ENCODE measurements around the gene LRCH3.
"Not testable (repeated sequence)": the region's sequence is repeated elsewhere in the genome, so short reads cannot be mapped to it uniquely, and the experiment has no call there.

DNA sequence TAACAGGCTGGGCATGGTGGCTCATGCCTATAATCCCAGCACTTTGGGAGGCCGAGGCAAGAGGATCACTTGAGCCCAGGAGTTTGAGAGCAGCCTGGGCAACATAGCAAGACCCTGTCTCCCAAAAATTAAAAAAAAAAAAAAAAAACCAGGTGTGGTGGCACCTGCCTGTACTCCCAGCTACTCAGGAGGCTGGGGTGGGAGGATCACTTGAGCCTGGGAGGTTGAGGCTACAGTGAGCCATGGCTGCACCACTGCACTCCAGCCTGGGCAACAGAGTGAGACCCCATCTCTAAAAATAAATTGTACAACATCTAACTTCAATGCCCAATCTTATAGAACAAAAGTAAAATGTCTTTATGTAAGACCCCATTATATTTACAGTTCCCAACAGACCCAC lies 95.0 kb downstream of the LRCH3 start:
- TF ChIP-seq TCF7L2 (IDR thresholded peaks at IDR 0.05; ENCODE audit: borderline replicate concordance, low read depth, low read length); ZNF558 (tag by site-specific recombination; IDR thresholded peaks at IDR 0.05); ZNF292 (tag by site-specific recombination; IDR thresholded peaks at IDR 0.05; ENCODE audit: borderline replicate concordance, low read depth); ZNF76 (tag by site-specific recombination; IDR thresholded peaks at IDR 0.05; ENCODE audit: borderline replicate concordance, low read depth); SP2 (tag by site-specific recombination; IDR thresholded peaks at IDR 0.05); ZNF514 (tag by site-specific recombination; IDR thresholded peaks at IDR 0.05); ZNF626 (tag by site-specific recombination; IDR thresholded peaks at IDR 0.05): not testable (repeated sequence)
- TF ChIP-seq, protein P1, sequence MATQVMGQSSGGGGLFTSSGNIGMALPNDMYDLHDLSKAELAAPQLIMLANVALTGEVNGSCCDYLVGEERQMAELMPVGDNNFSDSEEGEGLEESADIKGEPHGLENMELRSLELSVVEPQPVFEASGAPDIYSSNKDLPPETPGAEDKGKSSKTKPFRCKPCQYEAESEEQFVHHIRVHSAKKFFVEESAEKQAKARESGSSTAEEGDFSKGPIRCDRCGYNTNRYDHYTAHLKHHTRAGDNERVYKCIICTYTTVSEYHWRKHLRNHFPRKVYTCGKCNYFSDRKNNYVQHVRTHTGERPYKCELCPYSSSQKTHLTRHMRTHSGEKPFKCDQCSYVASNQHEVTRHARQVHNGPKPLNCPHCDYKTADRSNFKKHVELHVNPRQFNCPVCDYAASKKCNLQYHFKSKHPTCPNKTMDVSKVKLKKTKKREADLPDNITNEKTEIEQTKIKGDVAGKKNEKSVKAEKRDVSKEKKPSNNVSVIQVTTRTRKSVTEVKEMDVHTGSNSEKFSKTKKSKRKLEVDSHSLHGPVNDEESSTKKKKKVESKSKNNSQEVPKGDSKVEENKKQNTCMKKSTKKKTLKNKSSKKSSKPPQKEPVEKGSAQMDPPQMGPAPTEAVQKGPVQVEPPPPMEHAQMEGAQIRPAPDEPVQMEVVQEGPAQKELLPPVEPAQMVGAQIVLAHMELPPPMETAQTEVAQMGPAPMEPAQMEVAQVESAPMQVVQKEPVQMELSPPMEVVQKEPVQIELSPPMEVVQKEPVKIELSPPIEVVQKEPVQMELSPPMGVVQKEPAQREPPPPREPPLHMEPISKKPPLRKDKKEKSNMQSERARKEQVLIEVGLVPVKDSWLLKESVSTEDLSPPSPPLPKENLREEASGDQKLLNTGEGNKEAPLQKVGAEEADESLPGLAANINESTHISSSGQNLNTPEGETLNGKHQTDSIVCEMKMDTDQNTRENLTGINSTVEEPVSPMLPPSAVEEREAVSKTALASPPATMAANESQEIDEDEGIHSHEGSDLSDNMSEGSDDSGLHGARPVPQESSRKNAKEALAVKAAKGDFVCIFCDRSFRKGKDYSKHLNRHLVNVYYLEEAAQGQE (tag by site-specific recombination; IDR thresholded peaks at IDR 0.05), result not testable (repeated sequence)
- TF ChIP-seq, protein P2, sequence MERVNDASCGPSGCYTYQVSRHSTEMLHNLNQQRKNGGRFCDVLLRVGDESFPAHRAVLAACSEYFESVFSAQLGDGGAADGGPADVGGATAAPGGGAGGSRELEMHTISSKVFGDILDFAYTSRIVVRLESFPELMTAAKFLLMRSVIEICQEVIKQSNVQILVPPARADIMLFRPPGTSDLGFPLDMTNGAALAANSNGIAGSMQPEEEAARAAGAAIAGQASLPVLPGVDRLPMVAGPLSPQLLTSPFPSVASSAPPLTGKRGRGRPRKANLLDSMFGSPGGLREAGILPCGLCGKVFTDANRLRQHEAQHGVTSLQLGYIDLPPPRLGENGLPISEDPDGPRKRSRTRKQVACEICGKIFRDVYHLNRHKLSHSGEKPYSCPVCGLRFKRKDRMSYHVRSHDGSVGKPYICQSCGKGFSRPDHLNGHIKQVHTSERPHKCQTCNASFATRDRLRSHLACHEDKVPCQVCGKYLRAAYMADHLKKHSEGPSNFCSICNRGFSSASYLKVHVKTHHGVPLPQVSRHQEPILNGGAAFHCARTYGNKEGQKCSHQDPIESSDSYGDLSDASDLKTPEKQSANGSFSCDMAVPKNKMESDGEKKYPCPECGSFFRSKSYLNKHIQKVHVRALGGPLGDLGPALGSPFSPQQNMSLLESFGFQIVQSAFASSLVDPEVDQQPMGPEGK (tag by site-specific recombination; IDR thresholded peaks at IDR 0.05), result not testable (repeated sequence)
- TF ChIP-seq, protein P3, sequence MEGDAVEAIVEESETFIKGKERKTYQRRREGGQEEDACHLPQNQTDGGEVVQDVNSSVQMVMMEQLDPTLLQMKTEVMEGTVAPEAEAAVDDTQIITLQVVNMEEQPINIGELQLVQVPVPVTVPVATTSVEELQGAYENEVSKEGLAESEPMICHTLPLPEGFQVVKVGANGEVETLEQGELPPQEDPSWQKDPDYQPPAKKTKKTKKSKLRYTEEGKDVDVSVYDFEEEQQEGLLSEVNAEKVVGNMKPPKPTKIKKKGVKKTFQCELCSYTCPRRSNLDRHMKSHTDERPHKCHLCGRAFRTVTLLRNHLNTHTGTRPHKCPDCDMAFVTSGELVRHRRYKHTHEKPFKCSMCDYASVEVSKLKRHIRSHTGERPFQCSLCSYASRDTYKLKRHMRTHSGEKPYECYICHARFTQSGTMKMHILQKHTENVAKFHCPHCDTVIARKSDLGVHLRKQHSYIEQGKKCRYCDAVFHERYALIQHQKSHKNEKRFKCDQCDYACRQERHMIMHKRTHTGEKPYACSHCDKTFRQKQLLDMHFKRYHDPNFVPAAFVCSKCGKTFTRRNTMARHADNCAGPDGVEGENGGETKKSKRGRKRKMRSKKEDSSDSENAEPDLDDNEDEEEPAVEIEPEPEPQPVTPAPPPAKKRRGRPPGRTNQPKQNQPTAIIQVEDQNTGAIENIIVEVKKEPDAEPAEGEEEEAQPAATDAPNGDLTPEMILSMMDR (tag by site-specific recombination; IDR thresholded peaks at IDR 0.05), result not testable (repeated sequence)
- TF ChIP-seq, protein P4, sequence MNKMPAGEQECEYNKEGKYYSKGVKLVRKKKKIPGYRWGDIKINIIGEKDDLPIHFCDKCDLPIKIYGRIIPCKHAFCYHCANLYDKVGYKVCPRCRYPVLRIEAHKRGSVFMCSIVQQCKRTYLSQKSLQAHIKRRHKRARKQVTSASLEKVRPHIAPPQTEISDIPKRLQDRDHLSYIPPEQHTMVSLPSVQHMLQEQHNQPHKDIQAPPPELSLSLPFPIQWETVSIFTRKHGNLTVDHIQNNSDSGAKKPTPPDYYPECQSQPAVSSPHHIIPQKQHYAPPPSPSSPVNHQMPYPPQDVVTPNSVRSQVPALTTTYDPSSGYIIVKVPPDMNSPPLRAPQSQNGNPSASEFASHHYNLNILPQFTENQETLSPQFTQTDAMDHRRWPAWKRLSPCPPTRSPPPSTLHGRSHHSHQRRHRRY (tag by site-specific recombination; IDR thresholded peaks at IDR 0.05), result not testable (repeated sequence)

Data from HEK293 (cell line).